Hematopoietic multipotent progenitor cell treated with erythropoietin and hydrocortisone succinate and interleukin-3 and kit ligand, for 15 days (in vitro differentiated cells): ENCODE results near the gene TEX11.
"Not testable (repeated sequence)": the region's sequence is repeated elsewhere in the genome, so short reads cannot be mapped to it uniquely, and the experiment has no call there.

Experiments
- DNase-seq: peaks from one replicate; pipeline ENCODE4 v3.0.0-alpha.2; 2015; ENCODE audit warnings: low spot score

Gene TEX11

GRCh38 chrX:70755850-70756249, 152.7 kb downstream of the TEX11 start:
- DNase-seq = no peak

- no peak for DNase-seq
These were observed 154.2 kb downstream of the TEX11 start for GRCh38 chrX:70754169-70754848.

- DNase-seq = not testable (repeated sequence)
These were observed 174.7 kb downstream of the TEX11 start for GRCh38 chrX:70733774-70734173.

- DNase-seq = not testable (repeated sequence)
These were observed 180.6 kb downstream of the TEX11 start for GRCh38 chrX:70727961-70728360.

- no peak for DNase-seq
These were observed 187.8 kb downstream of the TEX11 start for GRCh38 chrX:70720721-70721120.

- DNase-seq = not testable (repeated sequence)
These were observed 197.2 kb downstream of the TEX11 start for GRCh38 chrX:70711336-70711735.

- no peak for DNase-seq
These were observed 214.0 kb downstream of the TEX11 start for GRCh38 chrX:70694339-70695122.

GRCh38 chrX:70679455-70679854, 229.1 kb downstream of the TEX11 start:
- not testable (repeated sequence) for DNase-seq

GRCh38 chrX:70675284-70675683, 233.2 kb downstream of the TEX11 start:
- no peak for DNase-seq

- DNase-seq = no peak
These were observed 236.2 kb downstream of the TEX11 start for GRCh38 chrX:70672326-70672725.

- no peak for DNase-seq
These were observed 239.4 kb downstream of the TEX11 start for GRCh38 chrX:70669120-70669519.

- DNase-seq = no peak
These were observed 243.8 kb downstream of the TEX11 start for GRCh38 chrX:70664726-70665125.

- not testable (repeated sequence) for DNase-seq
These were observed 247.4 kb downstream of the TEX11 start for GRCh38 chrX:70661124-70661523.

GRCh38 chrX:70657546-70657945, 251.0 kb downstream of the TEX11 start:
- not testable (repeated sequence) for DNase-seq

GRCh38 chrX:70656304-70656703, 252.2 kb downstream of the TEX11 start:
- DNase-seq = no peak

- DNase-seq = not testable (repeated sequence)
These were observed 260.6 kb downstream of the TEX11 start for GRCh38 chrX:70647910-70648309.

- DNase-seq = no peak
These were observed 272.3 kb downstream of the TEX11 start for GRCh38 chrX:70636218-70636617.

GRCh38 chrX:70635669-70636068, 272.8 kb downstream of the TEX11 start:
- no peak for DNase-seq

- no peak for DNase-seq
These were observed 273.3 kb downstream of the TEX11 start for GRCh38 chrX:70635227-70635626.

- no peak for DNase-seq
These were observed 286.8 kb downstream of the TEX11 start for GRCh38 chrX:70621743-70622142.

GRCh38 chrX:70618467-70618866, 290.0 kb downstream of the TEX11 start:
- no peak for DNase-seq

GRCh38 chrX:70613295-70613694, 295.2 kb downstream of the TEX11 start:
- no peak for DNase-seq

GRCh38 chrX:70605352-70605751, 303.2 kb downstream of the TEX11 start:
- DNase-seq = no peak

- no peak for DNase-seq
These were observed 316.4 kb downstream of the TEX11 start for GRCh38 chrX:70592091-70592490.
